Activated CD4-positive, alpha-beta T cell treated with anti-CD3 and anti-CD28 coated beads, Interleukin-2, amount 50 U/mL, for 16 hours (primary cell): Measurements from ENCODE around the gene ADCY5.

Source experiments
- DNase-seq: peaks from one replicate; pipeline ENCODE4 v3.0.0-alpha.2; 2020

The ADCY5 gene

GRCh38 chr3:123404391-123404790 lies 44.5 kb downstream of the ADCY5 start:
- DNase-seq, result no peak

- DNase-seq, result no peak
These were observed 46.9 kb downstream of the ADCY5 start for GRCh38 chr3:123401836-123402530.

- DNase-seq, result no peak
These were observed 48.7 kb downstream of the ADCY5 start for GRCh38 chr3:123400169-123400568.

GRCh38 chr3:123399653-123400052 lies 49.2 kb downstream of the ADCY5 start:
- no peak for DNase-seq

GRCh38 chr3:123397921-123398785 lies 50.7 kb downstream of the ADCY5 start:
- no peak for DNase-seq

- no peak for DNase-seq
These were observed 51.8 kb downstream of the ADCY5 start for GRCh38 chr3:123397050-123397590.

- DNase-seq, result no peak
These were observed 52.5 kb downstream of the ADCY5 start for GRCh38 chr3:123396171-123397049.

- DNase-seq, result no peak
These were observed 53.7 kb downstream of the ADCY5 start for GRCh38 chr3:123395235-123395634.

GRCh38 chr3:123394391-123395020 lies 54.4 kb downstream of the ADCY5 start:
- DNase-seq, result no peak

GRCh38 chr3:123392871-123393620 lies 55.8 kb downstream of the ADCY5 start:
- no peak for DNase-seq

GRCh38 chr3:123392368-123392767 lies 56.5 kb downstream of the ADCY5 start:
- no peak for DNase-seq

GRCh38 chr3:123390865-123391600 lies 57.9 kb downstream of the ADCY5 start:
- no peak for DNase-seq

- DNase-seq, result no peak
These were observed 59.3 kb downstream of the ADCY5 start for GRCh38 chr3:123389628-123389918.

- no peak for DNase-seq
These were observed 59.9 kb downstream of the ADCY5 start for GRCh38 chr3:123388811-123389627.

- no peak for DNase-seq
These were observed 60.8 kb downstream of the ADCY5 start for GRCh38 chr3:123388042-123388441.

GRCh38 chr3:123387532-123387931 lies 61.4 kb downstream of the ADCY5 start:
- DNase-seq, result no peak

- DNase-seq, result no peak
These were observed 62.3 kb downstream of the ADCY5 start for GRCh38 chr3:123386477-123387040.

GRCh38 chr3:123385981-123386380 lies 62.9 kb downstream of the ADCY5 start:
- no peak for DNase-seq

- no peak for DNase-seq
These were observed 63.4 kb downstream of the ADCY5 start for GRCh38 chr3:123385499-123385898.

GRCh38 chr3:123385001-123385401 lies 63.9 kb downstream of the ADCY5 start:
- no peak for DNase-seq
